Endothelial cell of umbilical vein (primary cell): ENCODE results near the gene CTSC.

Experiments
- FOS ChIP-seq: IDR thresholded peaks from 2 replicates; pipeline ENCODE4 v1.6.1; 2011; ENCODE audit warnings: mild to moderate bottlenecking, low read length, moderate library complexity, borderline replicate concordance; ENCODE audit not compliant: insufficient read depth
- POLR2A ChIP-seq: IDR thresholded peaks from 2 replicates; pipeline ENCODE4 v1.6.1; 2012; ENCODE audit warnings: low read depth, mild to moderate bottlenecking, control low read depth, low read length
- POLR2AphosphoS5 ChIP-seq: IDR thresholded peaks from 2 replicates; pipeline ENCODE4 v1.6.1; 2012; ENCODE audit warnings: low read depth, mild to moderate bottlenecking, control low read depth, low read length, moderate library complexity; ENCODE audit not compliant: insufficient read depth
- TF ChIP-seq, protein P1 (sequence below), 2 donors: IDR thresholded peaks; 1 replicate in 1 of 2; 2 replicates in 1 of 2; pipeline ENCODE4 v1.5.1; 2011; ENCODE audit warnings: low read length in 2 of 2, mild to moderate bottlenecking in 2 of 2, moderate library complexity in 2 of 2, control low read depth in 1 of 2, inconsistent platforms in 1 of 2, low read depth in 1 of 2; ENCODE audit not compliant: insufficient read depth in 1 of 2; ENCODE audit errors: extremely low read depth in 1 of 2

DNA sequence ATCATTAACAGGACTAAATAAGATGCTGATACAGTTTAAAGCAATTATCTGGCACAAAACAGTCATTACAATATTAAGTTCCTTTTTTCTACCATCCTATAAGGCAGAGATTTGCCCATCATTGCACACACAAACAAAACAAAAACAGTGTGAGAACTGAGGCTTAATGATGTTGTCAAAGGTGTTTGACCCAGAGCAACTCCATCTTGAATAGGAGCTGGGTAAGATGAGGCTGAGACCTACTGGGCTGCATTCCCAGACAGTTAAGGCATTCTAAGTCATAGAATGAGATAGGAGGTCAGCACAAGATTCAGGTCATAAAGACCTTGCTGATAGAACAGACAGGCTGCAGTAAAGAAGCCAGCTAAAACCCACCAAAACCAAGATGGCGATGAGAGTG lies 33.2 kb downstream of the CTSC start:
- TF ChIP-seq, protein P1, sequence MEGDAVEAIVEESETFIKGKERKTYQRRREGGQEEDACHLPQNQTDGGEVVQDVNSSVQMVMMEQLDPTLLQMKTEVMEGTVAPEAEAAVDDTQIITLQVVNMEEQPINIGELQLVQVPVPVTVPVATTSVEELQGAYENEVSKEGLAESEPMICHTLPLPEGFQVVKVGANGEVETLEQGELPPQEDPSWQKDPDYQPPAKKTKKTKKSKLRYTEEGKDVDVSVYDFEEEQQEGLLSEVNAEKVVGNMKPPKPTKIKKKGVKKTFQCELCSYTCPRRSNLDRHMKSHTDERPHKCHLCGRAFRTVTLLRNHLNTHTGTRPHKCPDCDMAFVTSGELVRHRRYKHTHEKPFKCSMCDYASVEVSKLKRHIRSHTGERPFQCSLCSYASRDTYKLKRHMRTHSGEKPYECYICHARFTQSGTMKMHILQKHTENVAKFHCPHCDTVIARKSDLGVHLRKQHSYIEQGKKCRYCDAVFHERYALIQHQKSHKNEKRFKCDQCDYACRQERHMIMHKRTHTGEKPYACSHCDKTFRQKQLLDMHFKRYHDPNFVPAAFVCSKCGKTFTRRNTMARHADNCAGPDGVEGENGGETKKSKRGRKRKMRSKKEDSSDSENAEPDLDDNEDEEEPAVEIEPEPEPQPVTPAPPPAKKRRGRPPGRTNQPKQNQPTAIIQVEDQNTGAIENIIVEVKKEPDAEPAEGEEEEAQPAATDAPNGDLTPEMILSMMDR (IDR thresholded peaks at IDR 0.05; ENCODE audit: extremely low read depth in 1 of 2, insufficient read depth in 1 of 2, low read depth in 1 of 2, low read length in 2 of 2): no peak
- TF ChIP-seq FOS: no peak
- no peak for TF ChIP-seq POLR2AphosphoS5
- no peak for TF ChIP-seq POLR2A
